Tibial nerve (tissue), 4 donors: ENCODE results near the gene IDH3A. TPM values are rescaled to one million over a fixed set of nuclear protein-coding genes. Genes with fewer than 3 reads are reported as not detected.

Experiments
- DNase-seq, 2 donors: peaks; one replicate each; pipeline ENCODE4 v3.0.0-alpha.2; 2019; ENCODE audit warnings: low spot score in 2 of 2
- H3K27ac ChIP-seq, 4 donors: fragments of 200-600 bp; sonication (generic) in 3 of 4; one replicate each; pipeline ENCODE4 v1.5.1; 2017 to 2019; ENCODE audit warnings: mild to moderate bottlenecking in 1 of 4
- H3K27me3 ChIP-seq, 2 donors: fragments of 200-600 bp; sonication (generic) in 1 of 2; one replicate each; pipeline versions ENCODE4 v1.5.1 to v1.6.0; 2017 to 2019
- H3K36me3 ChIP-seq, 3 donors: fragments of 200-600 bp; sonication (generic); one replicate each; pipeline ENCODE4 v1.5.1; 2018 to 2019
- H3K4me1 ChIP-seq, 4 donors: fragments of 200-600 bp; sonication (generic) in 3 of 4; one replicate each; pipeline ENCODE4 v1.5.1; 2017 to 2019
- H3K4me3 ChIP-seq, 4 donors: fragments of 200-600 bp; sonication (generic) in 3 of 4; one replicate each; pipeline ENCODE4 v1.5.1; 2017 to 2019; ENCODE audit warnings: mild to moderate bottlenecking in 1 of 4, moderate library complexity in 1 of 4
- H3K9me3 ChIP-seq, 4 donors: fragments of 200-600 bp; sonication (generic) in 3 of 4; one replicate each; pipeline ENCODE4 v1.5.1; 2017 to 2019
- CTCF ChIP-seq, 5 experiments: fragments of 200-600 bp in 3 of 5; fragments of 450-650 bp in 2 of 5; sonication (generic) in 3 of 5; IDR thresholded peaks; one replicate each; pipeline ENCODE4 v1.5.1; 2016 to 2019; ENCODE audit warnings: antibody characterized with exemption in 5 of 5, mild to moderate bottlenecking in 3 of 5, moderate library complexity in 2 of 5
- EP300 ChIP-seq, 2 donors: sonication (generic); formaldehyde crosslinking; IDR thresholded peaks; one replicate each; pipeline ENCODE4 v1.6.1; 2017; ENCODE audit warnings: antibody characterized with exemption in 2 of 2, mild to moderate bottlenecking in 1 of 2
- POLR2A ChIP-seq, 2 donors: fragments of 450-650 bp; IDR thresholded peaks; one replicate each; pipeline ENCODE4 v1.6.1; 2017; ENCODE audit warnings: antibody characterized with exemption in 2 of 2, mild to moderate bottlenecking in 2 of 2, moderate library complexity in 2 of 2
- whole genome bisulfite sequencing, 2 donors: methylation state at CpG; one replicate each; pipeline ENCODE4 v1.1.5; 2018; 5-methylcytosine and 5-hydroxymethylcytosine counted together
- total RNA-seq, 4 donors: library from RNA; depleted of rRNA; stranded (reverse); fragments of >200 nt; gene quantifications; one replicate each; pipeline ENCODE4 v1.1.0, GENCODE V29; 2016

The IDH3A gene
- total RNA-seq, 4 donors from 2014 or later: 46.9 to 70.7 (median 63.4) TPM

- Histone ChIP-seq H3K9me3 (no peaks in the 10 kb centered on the region), H3K4me3 (no peak overlapping the region), H3K36me3 (no peaks in the 10 kb centered on the region), H3K4me1 (peaks cover 0 to 48% (median 12%) of the 10 kb centered on the region in 4 donors), H3K27ac (peak overlapping the region in 3 of 4 donors; percentile 47 to 67 (median 64)), H3K27me3 (no peaks in the 10 kb centered on the region)
- TF ChIP-seq POLR2A (IDR thresholded peaks at IDR 0.05) (no peak), EP300 (IDR thresholded peaks at IDR 0.05) (peak in 1 of 2 donors; percentile 45)
- 52 to 57% methylated on average over 13 to 16 of the region's 17 CpGs for WGBS, 2 donors
- DNase-seq: peak; percentile 18 to 34
These were observed 55.5 kb downstream of the IDH3A start for GRCh38 chr15:78204351-78205309.

- TF ChIP-seq CTCF (IDR thresholded peaks at IDR 0.05) (no peak), EP300 (IDR thresholded peaks at IDR 0.05) (no peak), POLR2A (IDR thresholded peaks at IDR 0.05) (no peak)
- 13 to 30% methylated on average over 1 of the region's 1 CpG for WGBS, 2 donors
- no peak for DNase-seq
- Histone ChIP-seq H3K9me3 (no peaks in the 10 kb centered on the region), H3K4me1 (peaks cover 0 to 55% (median 12%) of the 10 kb centered on the region in 4 donors), H3K36me3 (no peaks in the 10 kb centered on the region), H3K27me3 (no peaks in the 10 kb centered on the region), H3K4me3 (no peak overlapping the region), H3K27ac (peak overlapping the region in 3 of 4 donors; percentile 47 to 67 (median 64))
These were observed 56.2 kb downstream of the IDH3A start for GRCh38 chr15:78205337-78205736.

- H3K4me3 ChIP-seq: no peak overlapping the region
- peaks cover 0 to 61% (median 12%) of the 10 kb centered on the region in 4 donors for H3K4me1 ChIP-seq
- no peaks in the 10 kb centered on the region for H3K27me3 ChIP-seq
- DNase-seq: no peak
- TF ChIP-seq POLR2A (IDR thresholded peaks at IDR 0.05): no peak
- no peak for TF ChIP-seq EP300 (IDR thresholded peaks at IDR 0.05)
- TF ChIP-seq CTCF (IDR thresholded peaks at IDR 0.05): no peak
- H3K27ac ChIP-seq: peak overlapping the region in 2 of 4 donors; percentile 46 to 67
- H3K36me3 ChIP-seq: no peaks in the 10 kb centered on the region
- no peaks in the 10 kb centered on the region for H3K9me3 ChIP-seq
- WGBS, 2 donors: 90 to 91% methylated on average over 6 to 10 of the region's 10 CpGs
These were observed 56.7 kb downstream of the IDH3A start for GRCh38 chr15:78205856-78206255.

- no peak for DNase-seq
- Histone ChIP-seq H3K27ac (peak overlapping the region in 2 of 4 donors; percentile 46), H3K4me1 (peaks cover 0 to 67% (median 15%) of the 10 kb centered on the region in 4 donors), H3K27me3 (no peaks in the 10 kb centered on the region), H3K36me3 (no peaks in the 10 kb centered on the region), H3K4me3 (no peak overlapping the region), H3K9me3 (no peaks in the 10 kb centered on the region)
- 53% methylated on average over 9 to 10 of the region's 12 CpGs for WGBS, 2 donors
- TF ChIP-seq CTCF (IDR thresholded peaks at IDR 0.05): no peak
- no peak for TF ChIP-seq POLR2A (IDR thresholded peaks at IDR 0.05)
- no peak for TF ChIP-seq EP300 (IDR thresholded peaks at IDR 0.05)
These were observed 57.4 kb downstream of the IDH3A start for GRCh38 chr15:78206326-78207109.

GRCh38 chr15:78207110-78207458 lies 57.9 kb downstream of the IDH3A start:
- H3K36me3 ChIP-seq: no peaks in the 10 kb centered on the region
- H3K27me3 ChIP-seq: no peaks in the 10 kb centered on the region
- peak overlapping the region in 1 of 4 donors; percentile 46 for H3K27ac ChIP-seq
- no peak for TF ChIP-seq CTCF (IDR thresholded peaks at IDR 0.05)
- no peak for TF ChIP-seq POLR2A (IDR thresholded peaks at IDR 0.05)
- no peak for TF ChIP-seq EP300 (IDR thresholded peaks at IDR 0.05)
- 49 to 67% methylated on average over 5 of the region's 5 CpGs for WGBS, 2 donors
- DNase-seq: no peak
- no peak overlapping the region for H3K4me3 ChIP-seq
- H3K4me1 ChIP-seq: peaks cover 0 to 70% (median 18%) of the 10 kb centered on the region in 4 donors
- no peaks in the 10 kb centered on the region for H3K9me3 ChIP-seq
